ENCODE results near the gene BBOF1.

GRCh38 chr14:73996731-73997107 is 22.4 kb upstream of the BBOF1 start:
- TF ChIP-seq EZH2 (IDR thresholded peaks at IDR 0.05) = no peak
- no peak for TF ChIP-seq POLR2AphosphoS5 (IDR thresholded peaks at IDR 0.05; ENCODE audit: borderline replicate concordance, low read depth, low read length)
